Kidney (tissue), 14 donors: ENCODE results near the gene LAT. TPM values are rescaled to one million over a fixed set of nuclear protein-coding genes. Genes with fewer than 3 reads are reported as not detected.

Source experiments
- DNase-seq, 5 donors: peaks; one replicate each; pipeline ENCODE4 v3.0.0-alpha.2; 2013 to 2020
- FAIRE-seq: peaks from 2 replicates; lab custom pipeline; 2012; peaks lifted over from hg19 to GRCh38; lab: Jason Lieb, UNC
- H3K27ac ChIP-seq, 2 donors: one replicate each; pipeline ENCODE4 v1.7.0; 2013; ENCODE audit warnings: low read depth in 2 of 2, low read length in 2 of 2, inconsistent platforms in 1 of 2
- H3K27me3 ChIP-seq: one replicate; pipeline ENCODE4 v1.7.1; 2013; ENCODE audit warnings: low read length, inconsistent platforms; ENCODE audit not compliant: control insufficient read depth, insufficient read depth
- H3K36me3 ChIP-seq, 3 donors: one replicate each; pipeline versions ENCODE4 v1.7.0 to v1.7.1; 2013; ENCODE audit warnings: low read length in 3 of 3, control low read depth in 1 of 3, inconsistent platforms in 1 of 3; ENCODE audit not compliant: insufficient read depth in 3 of 3, control insufficient read depth in 2 of 3
- H3K4me1 ChIP-seq, 3 donors: one replicate each; pipeline versions ENCODE4 v1.7.0 to v1.7.1; 2013; ENCODE audit warnings: low read length in 3 of 3, inconsistent platforms in 1 of 3, low read depth in 1 of 3; ENCODE audit not compliant: control insufficient read depth in 2 of 3, insufficient read depth in 2 of 3
- H3K4me3 ChIP-seq, 3 donors: one replicate each; pipeline versions ENCODE4 v1.7.0 to v1.8.1; 2013; ENCODE audit warnings: low read length in 3 of 3, control low read depth in 1 of 3, inconsistent platforms in 1 of 3
- H3K9ac ChIP-seq, 3 donors: one replicate each; pipeline versions ENCODE4 v1.7.0 to v1.7.1; 2013; ENCODE audit warnings: low read length in 3 of 3, control low read depth in 1 of 3, inconsistent platforms in 1 of 3
- H3K9me3 ChIP-seq, 3 donors: one replicate each; pipeline versions ENCODE4 v1.7.0 to v1.7.1; 2013; ENCODE audit warnings: low read length in 3 of 3, control low read depth in 1 of 3, inconsistent platforms in 1 of 3; ENCODE audit not compliant: control insufficient read depth in 2 of 3, insufficient read depth in 1 of 3
- CTCF ChIP-seq: IDR thresholded peaks from 3 replicates; pipeline ENCODE4 v1.5.1; 2012; ENCODE audit warnings: mild to moderate bottlenecking, moderate library complexity, borderline replicate concordance; ENCODE audit not compliant: insufficient read depth; ENCODE audit errors: extremely low read depth
- intact Hi-C: fragments of 100-400 bp; cut with DNase I; formaldehyde crosslinking; loops from one replicate; pipeline ENCODE4 v1.11.1; 2022
- polyA plus RNA-seq: library from polyadenylated mRNA; stranded (reverse); fragments of 350-450 nt; fragmentation: Illumina TruSeq; extraction: RNeasy Lipid Tissue Mini Kit (QIAGEN cat#74804); gene quantifications from one replicate; pipeline ENCODE4 v1.2.3, GENCODE V29; 2014; ENCODE audit warnings: low read depth, low replicate concordance; ENCODE audit not compliant: insufficient read depth
- total RNA-seq: library from RNA; stranded (reverse); fragmentation: NEBNext Ultra II Directional; extraction: Animal tissue kit (Norgen Biotek cat#: 25700); gene quantifications from one replicate; pipeline ENCODE4 v1.2.1, GENCODE V29; 2021
- donor health status: control.
- donor health status: control.
- donor health status: control.
- donor health status: control.
- donor health status: control.
- donor health status: DM: yes; HTN: yes; CAD: no.
- donor health status: Normal renal cell carcinoma (clear cell type).

LAT gene
- total and polyA plus RNA-seq, 2 donors from 2014 or later = 8.3 to 12.5 TPM

GRCh38 chr16:29024278-29024677 lies 39.4 kb downstream of the LAT start:
- no peak for FAIRE-seq
- Histone ChIP-seq H3K4me1 (no peaks in the 10 kb centered on the region), H3K9me3 (no peaks in the 10 kb centered on the region), H3K9ac (no peak overlapping the region), H3K4me3 (no peak overlapping the region), H3K27ac (no peak overlapping the region), H3K27me3 (no peaks in the 10 kb centered on the region), H3K36me3 (no peaks in the 10 kb centered on the region)
- TF ChIP-seq CTCF = no peak
- intact Hi-C loops = no loop called here
- no peak for DNase-seq

GRCh38 chr16:29025218-29025617 lies 40.4 kb downstream of the LAT start:
- Histone ChIP-seq H3K4me1 (no peaks in the 10 kb centered on the region), H3K4me3 (no peak overlapping the region), H3K9me3 (no peaks in the 10 kb centered on the region), H3K27ac (no peak overlapping the region), H3K36me3 (no peaks in the 10 kb centered on the region), H3K9ac (no peak overlapping the region), H3K27me3 (no peaks in the 10 kb centered on the region)
- intact Hi-C loops = no loop called here
- TF ChIP-seq CTCF = no peak
- FAIRE-seq = no peak
- DNase-seq = no peak

GRCh38 chr16:29025735-29026134 lies 40.9 kb downstream of the LAT start:
- Histone ChIP-seq H3K27ac (no peak overlapping the region), H3K9me3 (no peaks in the 10 kb centered on the region), H3K9ac (no peak overlapping the region), H3K4me1 (no peaks in the 10 kb centered on the region), H3K27me3 (no peaks in the 10 kb centered on the region), H3K36me3 (no peaks in the 10 kb centered on the region), H3K4me3 (no peak overlapping the region)
- FAIRE-seq (no peak), DNase-seq (no peak)
- intact Hi-C loops = no loop called here
- TF ChIP-seq CTCF = no peak
